Left renal cortex interstitium (tissue), 4 donors: Measurements from ENCODE around the gene HIF1A. TPM values are rescaled to one million over a fixed set of nuclear protein-coding genes. Genes with fewer than 3 reads are reported as not detected.
"Not testable (repeated sequence)": the region's sequence is repeated elsewhere in the genome, so short reads cannot be mapped to it uniquely, and the experiment has no call there.

Experiments
- DNase-seq, 4 donors: peaks; one replicate each; pipeline ENCODE4 v3.0.0-alpha.2; 2013; ENCODE audit warnings: low read depth in 4 of 4, low spot score in 2 of 4, missing footprints in 1 of 4
- polyA plus RNA-seq, 4 donors: library from polyadenylated mRNA; unstranded; fragments of 120-200 nt; gene quantifications; one replicate each; pipeline ENCODE4 v1.2.1, GENCODE V29; 2013; ENCODE audit not compliant: insufficient read length in 4 of 4

The HIF1A gene
- polyA plus RNA-seq = 100 to 1,000 TPM; 143 to 178 (median 154) TPM

GRCh38 chr14:61694830-61695694 lies at the start of gene HIF1A:
Gene HIF1A (plus strand): TSS chr14:61695513. CDS start chr14:61695805, 292 bp downstream.
- DNase-seq = peak; percentile 86 to 95 (median 94)

GRCh38 chr14:61646366-61647116 lies 48.8 kb upstream of the HIF1A start:
- no peak for DNase-seq

- DNase-seq = no peak
Measured at GRCh38 chr14:61647704-61648103, 47.6 kb upstream of the HIF1A start.

- no peak for DNase-seq
Measured at GRCh38 chr14:61648377-61648776, 46.9 kb upstream of the HIF1A start.

- DNase-seq = no peak
Measured at GRCh38 chr14:61649283-61649682, 46.0 kb upstream of the HIF1A start.

- DNase-seq = no peak
Measured at GRCh38 chr14:61651355-61651754, 44.0 kb upstream of the HIF1A start.

GRCh38 chr14:61652526-61653262 lies 42.6 kb upstream of the HIF1A start:
- no peak for DNase-seq

GRCh38 chr14:61653507-61653906 lies 41.8 kb upstream of the HIF1A start:
- no peak for DNase-seq

GRCh38 chr14:61654026-61654425 lies 41.3 kb upstream of the HIF1A start:
- DNase-seq = no peak

- no peak for DNase-seq
Measured at GRCh38 chr14:61655777-61656176, 39.5 kb upstream of the HIF1A start.

- no peak for DNase-seq
Measured at GRCh38 chr14:61656341-61656740, 39.0 kb upstream of the HIF1A start.

GRCh38 chr14:61658111-61658510 lies 37.2 kb upstream of the HIF1A start:
- DNase-seq = not testable (repeated sequence)

- DNase-seq = no peak
Measured at GRCh38 chr14:61659582-61659981, 35.7 kb upstream of the HIF1A start.

GRCh38 chr14:61661471-61662400 lies 33.6 kb upstream of the HIF1A start:
- no peak for DNase-seq

- DNase-seq = no peak
Measured at GRCh38 chr14:61662437-61663311, 32.6 kb upstream of the HIF1A start.

GRCh38 chr14:61663312-61663979 lies 31.9 kb upstream of the HIF1A start:
- DNase-seq = no peak

- DNase-seq = no peak
Measured at GRCh38 chr14:61668282-61668681, 27.0 kb upstream of the HIF1A start.

- no peak for DNase-seq
Measured at GRCh38 chr14:61670576-61670975, 24.7 kb upstream of the HIF1A start.
